PC-3 (cell line): ENCODE data around the gene CA9. TPM values are rescaled to one million over a fixed set of nuclear protein-coding genes. Genes with fewer than 3 reads are reported as not detected.

ENCODE experiments used
- ATAC-seq: fragments of 200-7000 bp; cut with Tn5 transposase; 2 replicates; pipeline ENCODE4 v1.9.1; 2020; ENCODE audit warnings: mild to moderate bottlenecking, moderate library complexity
- BruUV-seq: library from RNA; stranded (reverse); fragments of 400-500 nt; replicated peaks from 2 replicates; lab custom pipeline; 2021; lab: Mats Ljungman, UMichigan
- CTCF ChIA-PET: fragments of 300-600 bp; sonication (Branson Sonifier 250); formaldehyde crosslinking; loops from one replicate; lab custom pipeline; 2022; ENCODE audit warnings: antibody characterized with exemption; lab: Charles Lee
- POLR2A ChIA-PET: fragments of 300-600 bp; sonication (Branson Sonifier 250); formaldehyde crosslinking; loops from one replicate; lab custom pipeline; 2022; ENCODE audit warnings: antibody characterized with exemption; ENCODE audit not compliant: unreplicated experiment; lab: Charles Lee
- DNase-seq: peaks from one replicate; pipeline ENCODE4 v3.0.0-alpha.2; 2015
- H2AFZ ChIP-seq: fragments of 300-600 bp; sonication (generic); 2 replicates; pipeline ENCODE4 v1.6.0; 2016; ENCODE audit warnings: antibody characterized with exemption, low read length
- H3F3A ChIP-seq: fragments of 300-600 bp; sonication (generic); one replicate; pipeline ENCODE4 v1.6.0; 2017; ENCODE audit warnings: antibody characterized with exemption, low read length, control low read depth, mild to moderate bottlenecking; ENCODE audit not compliant: unreplicated experiment
- H3K27ac ChIP-seq: fragments of 300-600 bp; sonication (generic); 2 replicates; pipeline ENCODE4 v1.5.1; 2016; ENCODE audit warnings: mild to moderate bottlenecking, low read length
- H3K27me3 ChIP-seq: fragments of 300-600 bp; sonication (generic); 2 replicates; pipeline ENCODE4 v1.6.1; 2016; ENCODE audit warnings: low read length, mixed read lengths
- H3K36me3 ChIP-seq: fragments of 300-600 bp; sonication (generic); 2 replicates; pipeline ENCODE4 v1.6.1; 2016; ENCODE audit warnings: low read depth, mixed run types, low read length, mixed read lengths
- H3K4me1 ChIP-seq: fragments of 300-600 bp; sonication (generic); 2 replicates; pipeline ENCODE4 v1.5.1; 2016; ENCODE audit warnings: low read length; ENCODE audit not compliant: insufficient read depth
- H3K4me2 ChIP-seq: fragments of 300-600 bp; sonication (generic); 2 replicates; pipeline ENCODE4 v1.6.0; 2016; ENCODE audit warnings: low read length
- H3K4me3 ChIP-seq: fragments of 300-600 bp; sonication (generic); 2 replicates; pipeline ENCODE4 v1.5.1; 2016; ENCODE audit warnings: mild to moderate bottlenecking, low read length, mixed read lengths
- H3K79me2 ChIP-seq: fragments of 300-600 bp; sonication (generic); 2 replicates; pipeline ENCODE4 v1.6.1; 2017; ENCODE audit warnings: low read length, mixed read lengths
- H3K9ac ChIP-seq: fragments of 300-600 bp; sonication (generic); 2 replicates; pipeline ENCODE4 v1.6.0; 2016; ENCODE audit warnings: mild to moderate bottlenecking, low read length
- H3K9me2 ChIP-seq: fragments of 300-600 bp; sonication (generic); replicated peaks from 2 replicates; pipeline ENCODE4 v1.6.1; 2016; ENCODE audit warnings: mixed run types, low read length, mixed read lengths
- H3K9me3 ChIP-seq: fragments of 300-600 bp; sonication (generic); 2 replicates; pipeline ENCODE4 v1.6.1; 2016; ENCODE audit warnings: low read length, mixed read lengths
- H4K20me1 ChIP-seq: fragments of 300-600 bp; sonication (generic); 2 replicates; pipeline ENCODE4 v1.6.1; 2016; ENCODE audit warnings: low read length, mixed read lengths
- CTCF ChIP-seq: fragments of 300-600 bp; sonication (generic); conservative IDR thresholded peaks from 2 replicates; pipeline ENCODE4 v1.5.1; 2017; ENCODE audit warnings: antibody characterized with exemption, low read depth, mild to moderate bottlenecking, low read length
- EZH2 ChIP-seq: fragments of 300-600 bp; sonication (generic); IDR thresholded peaks from one replicate; pipeline ENCODE4 v1.6.1; 2017; ENCODE audit warnings: antibody characterized with exemption, mild to moderate bottlenecking, low read length; ENCODE audit not compliant: unreplicated experiment
- EZH2phosphoT487 ChIP-seq: fragments of 300-600 bp; sonication (generic); IDR thresholded peaks from 2 replicates; pipeline ENCODE4 v1.6.1; 2018; ENCODE audit warnings: mild to moderate bottlenecking, antibody characterized with exemption, low read length, borderline replicate concordance
- intact Hi-C: fragments of 100-400 bp; cut with micrococcal nuclease; formaldehyde crosslinking; loops from 2 replicates; pipeline ENCODE4 v1.9.0; 2023
- total RNA-seq: library from RNA; depleted of rRNA; stranded (reverse); fragments of >200 nt; gene quantifications from 2 replicates; pipeline ENCODE4 v1.2.3, GENCODE V29; 2014

Gene CA9
- total RNA-seq, 1 experiment from 2014 or later = 7.7 TPM

GRCh38 chr9:35717132-35717870, 43.6 kb downstream of the CA9 start:
- intact Hi-C loops = no loop called here
- Histone ChIP-seq H3K79me2 (no peaks in the 10 kb centered on the region), H3K4me2 (no peak overlapping the region), H3K4me1 (peaks cover 4% of the 10 kb centered on the region; the same call in 1 of the 2 replicates), H3K9me2 (no peaks in the 10 kb centered on the region), H3K27ac (no peak overlapping the region), H3K27me3 (no peaks in the 10 kb centered on the region), H2AFZ (no peak overlapping the region), H3K9ac (no peak overlapping the region), H3K36me3 (peaks cover 51% of the 10 kb centered on the region), H4K20me1 (no peaks in the 10 kb centered on the region), H3F3A (no peaks in the 10 kb centered on the region), H3K4me3 (no peak overlapping the region), H3K9me3 (no peaks in the 10 kb centered on the region)
- no peak for DNase-seq
- TF ChIP-seq EZH2phosphoT487 (no peak), EZH2 (no peak), CTCF (no peak)
- BruUV-seq = no TSS peak
- POLR2A ChIA-PET = no interaction called here
- no peak for ATAC-seq
- CTCF ChIA-PET = no interaction called here

GRCh38 chr9:35718721-35719511, 45.2 kb downstream of the CA9 start:
- H3K36me3 ChIP-seq = peaks cover 45% of the 10 kb centered on the region
- POLR2A ChIA-PET = no interaction called here
- no peak for TF ChIP-seq EZH2phosphoT487
- no peak for TF ChIP-seq CTCF
- no peak for TF ChIP-seq EZH2
- H3K9me2 ChIP-seq = no peaks in the 10 kb centered on the region
- H3K4me1 ChIP-seq = peaks cover 4% of the 10 kb centered on the region; the same call in 1 of the 2 replicates
- CTCF ChIA-PET = interaction anchor here (0.5 to 0.6 kb wide), 2 partner anchors 9 to 22 kb away, joined by 3 read pairs; no protein-coding TSS in a partner anchor
- no peaks in the 10 kb centered on the region for H3F3A ChIP-seq
- DNase-seq (peak; percentile 39), ATAC-seq (peak; percentile 96)
- H3K27me3 ChIP-seq = no peaks in the 10 kb centered on the region
- H4K20me1 ChIP-seq = no peaks in the 10 kb centered on the region
- H3K4me3 ChIP-seq = no peak overlapping the region
- no peak overlapping the region for H3K9ac ChIP-seq
- BruUV-seq = no TSS peak
- no peaks in the 10 kb centered on the region for H3K9me3 ChIP-seq
- intact Hi-C loops = no loop called here
- H3K4me2 ChIP-seq = no peak overlapping the region
- no peak overlapping the region for H2AFZ ChIP-seq
- H3K27ac ChIP-seq = peak overlapping the region; percentile 63
- H3K79me2 ChIP-seq = no peaks in the 10 kb centered on the region
